Measurements from ENCODE around the gene MRPL33. TPM values are rescaled to one million over a fixed set of nuclear protein-coding genes. Genes with fewer than 3 reads are reported as not detected.

The MRPL33 gene
- total and polyA plus RNA-seq, 2 of the 13 experiments (the other 11 are each of a cell fraction or from before 2014, with no cell fraction given) = 69.7 to 218 TPM

- no peak for TF ChIP-seq STAT6 (CRISPR knock-in tag; IDR thresholded peaks at IDR 0.05; ENCODE audit: borderline replicate concordance)
Observed at GRCh38 chr2:27814758-27815157, 43.2 kb downstream of the MRPL33 start (continued).

GRCh38 chr2:27815860-27816438, 44.4 kb downstream of the MRPL33 start:
- ChIA-PET POLR2A (no interaction called here), CTCF (ENCODE audit: low intra/inter-chr PET ratio, low total read pairs) (no interaction called here)
- Histone ChIP-seq H3K27me3 (ENCODE audit: control insufficient read depth in 1 of 2, insufficient read depth in 2 of 2, low read length in 2 of 2) (no peaks in the 10 kb centered on the region), H3K4me1 (ENCODE audit: insufficient read depth, low read length) (no peaks in the 10 kb centered on the region), H2AFZ (ENCODE audit: low read length) (no peak overlapping the region), H3K4me2 (ENCODE audit: low read depth, low read length) (no peak overlapping the region), H3K27ac (ENCODE audit: extremely low read length, insufficient read depth, low read length) (no peak overlapping the region), H3K36me3 (replicated peaks in 1 of 2; ENCODE audit: control insufficient read depth in 1 of 2, insufficient read depth in 2 of 2, low read length in 2 of 2) (no peaks in the 10 kb centered on the region), H3K79me2 (ENCODE audit: insufficient read depth, low read length) (no peaks in the 10 kb centered on the region), H3K4me3 (replicated peaks in 1 of 3; ENCODE audit: insufficient read depth in 1 of 3, low read depth in 2 of 3, low read length in 3 of 3) (no peak overlapping the region), H3K9ac (ENCODE audit: insufficient read depth, low read depth, low read length) (no peak overlapping the region), H4K20me1 (ENCODE audit: insufficient read depth, low read length) (no peaks in the 10 kb centered on the region), H3K9me3 (ENCODE audit: low read length) (no peaks in the 10 kb centered on the region)
- TF ChIP-seq REPIN1 (CRISPR knock-in tag; IDR thresholded peaks at IDR 0.05; ENCODE audit: borderline replicate concordance, low read depth) (no peak), ZNF296 (CRISPR knock-in tag; conservative IDR thresholded peaks at IDR 0.05) (no peak), U2AF2 (IDR thresholded peaks at IDR 0.05; ENCODE audit: low read depth, low read length) (no peak), ZFP36L1 (CRISPR knock-in tag; IDR thresholded peaks at IDR 0.05) (no peak), SNAPC4 (CRISPR knock-in tag; IDR thresholded peaks at IDR 0.05) (no peak), ZBTB26 (CRISPR knock-in tag; IDR thresholded peaks at IDR 0.05; ENCODE audit: borderline replicate concordance) (no peak), ZNF556 (CRISPR knock-in tag; IDR thresholded peaks at IDR 0.05; ENCODE audit: borderline replicate concordance) (no peak), GTF3A (CRISPR knock-in tag; conservative IDR thresholded peaks at IDR 0.05) (no peak), ZNF18 (CRISPR knock-in tag; IDR thresholded peaks at IDR 0.05; ENCODE audit: insufficient replicate concordance) (no peak), FIP1L1 (IDR thresholded peaks at IDR 0.05; ENCODE audit: borderline replicate concordance, insufficient read depth, low read depth, low read length) (no peak)
- no peak for FAIRE-seq
- no peak for DNase-seq (ENCODE audit: low spot score)
- in situ Hi-C loops (cut with HindIII; ENCODE audit: extremely low pct_ligation_motif_present, low pct_unique_long_range_greater_than_20kb) = no loop called here
- intact Hi-C loops (cut with micrococcal nuclease; ENCODE audit: unreplicated experiment) = no loop called here
- 94% methylated on average over 4 of the region's 4 CpGs for WGBS (ENCODE audit: low lambda C conversion rate)
- BruUV-seq (replicated peaks) = no TSS peak
- no peak for ATAC-seq
